Left renal pelvis (tissue), 4 donors: ENCODE data around the gene NPHP3. TPM values are rescaled to one million over a fixed set of nuclear protein-coding genes. Genes with fewer than 3 reads are reported as not detected.
"Not testable (repeated sequence)": the region's sequence is repeated elsewhere in the genome, so short reads cannot be mapped to it uniquely, and the experiment has no call there.

Source experiments
- DNase-seq, 4 donors: peaks; one replicate each; pipeline ENCODE4 v3.0.0-alpha.2; 2013; ENCODE audit warnings: low read depth in 4 of 4, low spot score in 3 of 4
- polyA plus RNA-seq, 4 donors: library from polyadenylated mRNA; unstranded; fragments of 120-200 nt; gene quantifications; one replicate each; pipeline ENCODE4 v1.2.1, GENCODE V29; 2013; ENCODE audit not compliant: insufficient read length in 4 of 4

NPHP3 gene
- 10 to 100 TPM; 38.5 to 60.8 (median 49.5) TPM for polyA plus RNA-seq

GRCh38 chr3:132722165-132723023, at the start of gene NPHP3:
Gene NPHP3 (minus strand): TSS chr3:132722409. CDS start chr3:132722355, 54 bp downstream.
- peak; percentile 82 to 92 (median 90) for DNase-seq

- no peak for DNase-seq
Measured at GRCh38 chr3:132758740-132759139, 36.5 kb upstream of the NPHP3 start.

GRCh38 chr3:132756108-132756650, 34.0 kb upstream of the NPHP3 start:
- no peak for DNase-seq

- no peak for DNase-seq
Measured at GRCh38 chr3:132753946-132754345, 31.7 kb upstream of the NPHP3 start.

GRCh38 chr3:132749786-132750185, 27.6 kb upstream of the NPHP3 start:
- DNase-seq = no peak

- DNase-seq = not testable (repeated sequence)
Measured at GRCh38 chr3:132746720-132747119, 24.5 kb upstream of the NPHP3 start.

GRCh38 chr3:132738314-132738713, 16.1 kb upstream of the NPHP3 start:
- no peak for DNase-seq

GRCh38 chr3:132735589-132735988, 13.4 kb upstream of the NPHP3 start:
- DNase-seq = no peak

- DNase-seq = peak in 1 of 4 donors; percentile 22
Measured at GRCh38 chr3:132730891-132731580, 8.8 kb upstream of the NPHP3 start.

GRCh38 chr3:132726341-132726823, 4.2 kb upstream of the NPHP3 start:
- peak in 1 of 4 donors; percentile 26 for DNase-seq

- peak in 1 of 4 donors; percentile 42 for DNase-seq
Measured at GRCh38 chr3:132723024-132723950, 1.1 kb upstream of the NPHP3 start.

GRCh38 chr3:132721479-132722164, 587 bp downstream of the NPHP3 start:
- peak in 1 of 4 donors; percentile 55 for DNase-seq

- no peak for DNase-seq
Measured at GRCh38 chr3:132720228-132720627, 2.0 kb downstream of the NPHP3 start.

- DNase-seq = no peak
Measured at GRCh38 chr3:132716372-132716771, 5.8 kb downstream of the NPHP3 start.

GRCh38 chr3:132713977-132714727, 8.1 kb downstream of the NPHP3 start:
- no peak for DNase-seq

- DNase-seq = no peak
Measured at GRCh38 chr3:132710311-132710710, 11.9 kb downstream of the NPHP3 start.

- DNase-seq = no peak
Measured at GRCh38 chr3:132709761-132710160, 12.4 kb downstream of the NPHP3 start.

- no peak for DNase-seq
Measured at GRCh38 chr3:132703733-132704132, 18.5 kb downstream of the NPHP3 start.

GRCh38 chr3:132695422-132695821, 26.8 kb downstream of the NPHP3 start:
- no peak for DNase-seq
